ENCODE results near the gene PITPNC1.

GRCh38 chr17:67729903-67730302 is 352.8 kb downstream of the PITPNC1 start:
- no peak for TF ChIP-seq POLR2A (IDR thresholded peaks at IDR 0.05)
- TF ChIP-seq, protein P1, sequence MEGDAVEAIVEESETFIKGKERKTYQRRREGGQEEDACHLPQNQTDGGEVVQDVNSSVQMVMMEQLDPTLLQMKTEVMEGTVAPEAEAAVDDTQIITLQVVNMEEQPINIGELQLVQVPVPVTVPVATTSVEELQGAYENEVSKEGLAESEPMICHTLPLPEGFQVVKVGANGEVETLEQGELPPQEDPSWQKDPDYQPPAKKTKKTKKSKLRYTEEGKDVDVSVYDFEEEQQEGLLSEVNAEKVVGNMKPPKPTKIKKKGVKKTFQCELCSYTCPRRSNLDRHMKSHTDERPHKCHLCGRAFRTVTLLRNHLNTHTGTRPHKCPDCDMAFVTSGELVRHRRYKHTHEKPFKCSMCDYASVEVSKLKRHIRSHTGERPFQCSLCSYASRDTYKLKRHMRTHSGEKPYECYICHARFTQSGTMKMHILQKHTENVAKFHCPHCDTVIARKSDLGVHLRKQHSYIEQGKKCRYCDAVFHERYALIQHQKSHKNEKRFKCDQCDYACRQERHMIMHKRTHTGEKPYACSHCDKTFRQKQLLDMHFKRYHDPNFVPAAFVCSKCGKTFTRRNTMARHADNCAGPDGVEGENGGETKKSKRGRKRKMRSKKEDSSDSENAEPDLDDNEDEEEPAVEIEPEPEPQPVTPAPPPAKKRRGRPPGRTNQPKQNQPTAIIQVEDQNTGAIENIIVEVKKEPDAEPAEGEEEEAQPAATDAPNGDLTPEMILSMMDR (IDR thresholded peaks at IDR 0.05) = no peak

Data from gastroesophageal sphincter (tissue), 3 donors.